Omental fat pad (tissue), 4 donors: ENCODE data around the gene SORCS2. TPM values are rescaled to one million over a fixed set of nuclear protein-coding genes. Genes with fewer than 3 reads are reported as not detected.

Experiments used
- ATAC-seq: fragments of 150-250 bp; one replicate; pipeline ENCODE4 v1.9.1; 2016; ENCODE audit warnings: mild to moderate bottlenecking, moderate library complexity; ENCODE audit not compliant: low FRiP score
- DNase-seq: peaks from one replicate; pipeline ENCODE4 v3.0.0-alpha.2; 2019; ENCODE audit warnings: low spot score
- CTCF ChIP-seq, 3 donors: fragments of 450-650 bp; IDR thresholded peaks; one replicate each; pipeline ENCODE4 v1.5.1; 2016 to 2017; ENCODE audit warnings: antibody characterized with exemption in 3 of 3, mild to moderate bottlenecking in 3 of 3, moderate library complexity in 2 of 3
- total RNA-seq, 4 donors: library from RNA; depleted of rRNA; stranded (reverse); fragments of >200 nt; gene quantifications; one replicate each; pipeline ENCODE4 v1.1.0, GENCODE V29; 2016

The SORCS2 gene
- total RNA-seq, 4 donors from 2014 or later: 0.63 to 4.6 (median 1.2) TPM

GRCh38 chr4:7166981-7167700 lies 25.2 kb upstream of the SORCS2 start:
- no peak for TF ChIP-seq CTCF (IDR thresholded peaks at IDR 0.05)
- ATAC-seq (no peak), DNase-seq (no peak)

DNA sequence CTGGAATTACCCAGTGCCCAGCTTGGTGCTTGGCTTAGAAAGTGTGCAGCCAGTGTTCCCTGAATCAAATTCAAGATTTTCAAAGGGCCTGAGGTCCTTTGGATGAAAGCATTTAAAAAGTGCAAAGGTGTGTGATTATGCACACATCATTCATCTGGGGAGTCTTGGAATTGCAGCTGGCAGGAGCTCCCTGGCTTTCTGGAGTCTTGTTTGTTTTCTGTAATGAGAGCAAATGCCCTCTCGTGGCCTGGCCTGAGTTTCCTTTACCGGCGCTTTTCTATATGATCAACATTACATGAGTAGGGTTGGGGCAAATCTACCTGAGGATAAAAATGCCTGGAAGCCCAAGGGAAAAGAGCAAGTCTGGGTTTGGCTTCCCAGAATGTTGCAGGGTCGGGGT lies 24.6 kb upstream of the SORCS2 start:
- DNase-seq (no peak), ATAC-seq (no peak)
- no peak for TF ChIP-seq CTCF (IDR thresholded peaks at IDR 0.05)

- ATAC-seq (no peak), DNase-seq (no peak)
- no peak for TF ChIP-seq CTCF (IDR thresholded peaks at IDR 0.05)
These were observed 24.2 kb upstream of the SORCS2 start for GRCh38 chr4:7168106-7168505.

DNA sequence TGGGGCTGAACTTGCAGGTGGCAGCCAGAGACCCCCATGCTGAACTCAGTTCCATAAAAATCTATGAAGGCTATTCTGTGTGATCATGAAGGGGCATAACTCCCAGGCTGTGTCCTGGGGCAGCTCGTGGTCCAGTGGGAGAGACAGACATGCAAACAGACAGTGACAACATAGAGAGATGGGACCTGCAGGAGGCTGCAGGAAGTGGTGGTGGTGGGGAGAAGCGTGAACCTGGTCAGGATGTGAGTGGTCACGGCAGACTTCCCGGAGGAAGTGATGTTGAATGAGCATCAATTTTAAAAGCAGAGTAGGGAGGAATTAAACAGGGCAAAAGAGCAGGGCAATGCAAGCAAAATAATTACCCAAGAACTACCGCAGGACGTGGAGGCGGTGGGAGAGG lies 23.2 kb upstream of the SORCS2 start:
- ATAC-seq: no peak
- DNase-seq: no peak
- TF ChIP-seq CTCF (IDR thresholded peaks at IDR 0.05): no peak

DNA sequence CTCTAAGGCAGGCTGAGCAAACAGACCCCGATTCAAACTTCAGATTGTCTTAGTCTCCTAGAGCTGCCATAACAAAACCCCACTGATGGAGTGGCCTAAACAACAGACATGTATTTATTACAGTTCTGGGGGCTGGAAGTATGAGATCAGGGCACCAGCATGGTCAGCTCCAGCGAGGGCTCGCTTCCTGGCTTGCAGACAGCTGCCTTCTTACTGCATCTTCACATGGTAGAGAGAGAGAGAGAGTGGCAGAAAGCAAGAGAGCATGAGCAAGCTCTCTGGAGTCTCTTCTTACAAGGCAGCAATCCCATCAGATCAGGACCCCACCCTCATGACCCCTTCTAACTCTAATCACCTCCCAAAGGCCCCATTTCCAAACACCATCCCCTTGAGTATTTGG lies 22.3 kb upstream of the SORCS2 start:
- DNase-seq: no peak
- no peak for ATAC-seq
- no peak for TF ChIP-seq CTCF (IDR thresholded peaks at IDR 0.05)

DNA sequence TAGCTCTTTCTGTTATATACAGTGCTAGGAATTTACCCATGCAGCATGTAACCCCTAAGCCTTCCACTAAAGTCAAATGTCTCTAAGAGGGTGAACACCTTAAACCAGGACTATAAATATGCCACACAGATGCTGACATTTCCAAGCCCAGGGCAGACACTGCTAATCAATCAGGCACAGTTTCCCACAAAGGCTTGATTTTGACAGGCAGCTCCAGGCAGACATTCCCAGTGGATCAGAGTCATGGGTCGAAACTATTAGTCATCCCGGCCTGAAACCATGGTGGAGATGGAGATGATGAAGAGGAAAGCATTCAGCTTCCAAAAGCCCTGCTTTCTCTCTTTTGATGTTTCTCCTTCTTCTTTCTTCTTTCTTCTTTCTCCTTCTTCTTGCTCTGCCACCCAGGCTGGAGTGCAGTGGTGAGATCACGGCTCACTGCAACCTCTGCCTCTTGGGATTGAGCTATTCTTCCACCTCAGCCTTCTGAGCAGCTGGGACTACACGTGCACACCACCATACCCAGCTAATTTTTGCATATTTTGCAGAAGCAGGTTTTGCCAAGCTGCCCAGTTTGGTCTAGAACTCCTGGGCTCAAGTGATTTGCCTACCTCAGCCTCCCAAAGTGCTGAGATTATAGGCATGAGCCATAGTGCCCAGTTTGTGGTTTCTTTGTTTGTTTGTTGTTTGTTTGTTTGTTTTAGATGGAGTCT lies 21.0 kb upstream of the SORCS2 start:
- ATAC-seq: no peak
- TF ChIP-seq CTCF (IDR thresholded peaks at IDR 0.05): no peak
- no peak for DNase-seq

GRCh38 chr4:7172508-7172907 lies 19.8 kb upstream of the SORCS2 start:
- ATAC-seq: no peak

More at GRCh38 chr4:7172508-7172907, 19.8 kb upstream of the SORCS2 start:
- TF ChIP-seq CTCF (IDR thresholded peaks at IDR 0.05): no peak
- no peak for DNase-seq
